ENCODE data around the gene PSMD14. TPM values are rescaled to one million over a fixed set of nuclear protein-coding genes. Genes with fewer than 3 reads are reported as not detected.

Gene PSMD14
- polyA plus RNA-seq, 1 donor from 2014 or later, result 136 TPM

DNA sequence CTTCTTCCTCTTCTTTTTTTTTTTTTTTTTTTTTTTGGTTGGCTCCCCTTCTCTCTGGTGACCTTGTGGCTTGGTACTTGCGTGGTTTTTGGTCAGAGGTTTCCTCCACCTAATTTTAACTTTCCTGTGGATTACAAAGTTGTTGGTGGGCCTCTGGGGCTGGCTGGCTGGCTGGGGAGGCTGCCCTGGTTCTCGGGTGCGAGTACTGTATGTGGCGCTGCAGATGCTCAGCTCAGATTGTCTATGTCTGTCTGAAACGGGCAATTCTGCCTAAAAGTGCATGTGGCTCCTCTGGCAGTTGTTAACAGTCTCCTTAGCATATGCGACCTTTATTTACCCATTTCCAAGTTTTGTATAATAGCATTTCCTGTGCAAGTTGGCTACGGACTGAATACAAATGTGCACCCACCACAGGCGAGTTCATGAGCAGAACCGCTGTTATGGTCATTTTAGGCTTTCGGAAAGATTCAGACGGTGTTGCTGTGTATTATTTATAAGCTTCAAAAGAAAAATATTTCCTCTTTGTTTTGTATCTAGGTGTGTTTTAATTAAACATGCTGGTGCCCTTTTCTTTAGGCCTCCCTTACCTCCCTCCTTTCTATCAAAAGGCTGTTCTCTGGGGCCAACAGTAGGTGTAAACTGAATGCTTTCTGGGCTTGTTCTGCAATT, 112.3 kb downstream of the PSMD14 start:
- TF ChIP-seq TAF1 (IDR thresholded peaks at IDR 0.05; ENCODE audit: low read depth) (no peak), EZH2 (IDR thresholded peaks at IDR 0.05; ENCODE audit: borderline replicate concordance, insufficient read depth, low read length, poor library complexity, severe bottlenecking) (no peak), EP300 (conservative IDR thresholded peaks at IDR 0.05; ENCODE audit: poor library complexity, severe bottlenecking) (no peak), POLR2AphosphoS5 (IDR thresholded peaks at IDR 0.05) (no peak), MXI1 (conservative IDR thresholded peaks at IDR 0.05; ENCODE audit: poor library complexity, severe bottlenecking) (no peak), SMC3 (conservative IDR thresholded peaks at IDR 0.05; ENCODE audit: poor library complexity) (no peak), RAD21 (conservative IDR thresholded peaks at IDR 0.05) (no peak)
- TF ChIP-seq, protein P1, sequence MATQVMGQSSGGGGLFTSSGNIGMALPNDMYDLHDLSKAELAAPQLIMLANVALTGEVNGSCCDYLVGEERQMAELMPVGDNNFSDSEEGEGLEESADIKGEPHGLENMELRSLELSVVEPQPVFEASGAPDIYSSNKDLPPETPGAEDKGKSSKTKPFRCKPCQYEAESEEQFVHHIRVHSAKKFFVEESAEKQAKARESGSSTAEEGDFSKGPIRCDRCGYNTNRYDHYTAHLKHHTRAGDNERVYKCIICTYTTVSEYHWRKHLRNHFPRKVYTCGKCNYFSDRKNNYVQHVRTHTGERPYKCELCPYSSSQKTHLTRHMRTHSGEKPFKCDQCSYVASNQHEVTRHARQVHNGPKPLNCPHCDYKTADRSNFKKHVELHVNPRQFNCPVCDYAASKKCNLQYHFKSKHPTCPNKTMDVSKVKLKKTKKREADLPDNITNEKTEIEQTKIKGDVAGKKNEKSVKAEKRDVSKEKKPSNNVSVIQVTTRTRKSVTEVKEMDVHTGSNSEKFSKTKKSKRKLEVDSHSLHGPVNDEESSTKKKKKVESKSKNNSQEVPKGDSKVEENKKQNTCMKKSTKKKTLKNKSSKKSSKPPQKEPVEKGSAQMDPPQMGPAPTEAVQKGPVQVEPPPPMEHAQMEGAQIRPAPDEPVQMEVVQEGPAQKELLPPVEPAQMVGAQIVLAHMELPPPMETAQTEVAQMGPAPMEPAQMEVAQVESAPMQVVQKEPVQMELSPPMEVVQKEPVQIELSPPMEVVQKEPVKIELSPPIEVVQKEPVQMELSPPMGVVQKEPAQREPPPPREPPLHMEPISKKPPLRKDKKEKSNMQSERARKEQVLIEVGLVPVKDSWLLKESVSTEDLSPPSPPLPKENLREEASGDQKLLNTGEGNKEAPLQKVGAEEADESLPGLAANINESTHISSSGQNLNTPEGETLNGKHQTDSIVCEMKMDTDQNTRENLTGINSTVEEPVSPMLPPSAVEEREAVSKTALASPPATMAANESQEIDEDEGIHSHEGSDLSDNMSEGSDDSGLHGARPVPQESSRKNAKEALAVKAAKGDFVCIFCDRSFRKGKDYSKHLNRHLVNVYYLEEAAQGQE (IDR thresholded peaks at IDR 0.05; ENCODE audit: borderline replicate concordance), result no peak
- TF ChIP-seq, protein P2, sequence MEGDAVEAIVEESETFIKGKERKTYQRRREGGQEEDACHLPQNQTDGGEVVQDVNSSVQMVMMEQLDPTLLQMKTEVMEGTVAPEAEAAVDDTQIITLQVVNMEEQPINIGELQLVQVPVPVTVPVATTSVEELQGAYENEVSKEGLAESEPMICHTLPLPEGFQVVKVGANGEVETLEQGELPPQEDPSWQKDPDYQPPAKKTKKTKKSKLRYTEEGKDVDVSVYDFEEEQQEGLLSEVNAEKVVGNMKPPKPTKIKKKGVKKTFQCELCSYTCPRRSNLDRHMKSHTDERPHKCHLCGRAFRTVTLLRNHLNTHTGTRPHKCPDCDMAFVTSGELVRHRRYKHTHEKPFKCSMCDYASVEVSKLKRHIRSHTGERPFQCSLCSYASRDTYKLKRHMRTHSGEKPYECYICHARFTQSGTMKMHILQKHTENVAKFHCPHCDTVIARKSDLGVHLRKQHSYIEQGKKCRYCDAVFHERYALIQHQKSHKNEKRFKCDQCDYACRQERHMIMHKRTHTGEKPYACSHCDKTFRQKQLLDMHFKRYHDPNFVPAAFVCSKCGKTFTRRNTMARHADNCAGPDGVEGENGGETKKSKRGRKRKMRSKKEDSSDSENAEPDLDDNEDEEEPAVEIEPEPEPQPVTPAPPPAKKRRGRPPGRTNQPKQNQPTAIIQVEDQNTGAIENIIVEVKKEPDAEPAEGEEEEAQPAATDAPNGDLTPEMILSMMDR (IDR thresholded peaks at IDR 0.05; ENCODE audit: poor library complexity, severe bottlenecking), result no peak
- H3K4me3 ChIP-seq (ENCODE audit: low read length), result peak overlapping the region; percentile 64

DNA sequence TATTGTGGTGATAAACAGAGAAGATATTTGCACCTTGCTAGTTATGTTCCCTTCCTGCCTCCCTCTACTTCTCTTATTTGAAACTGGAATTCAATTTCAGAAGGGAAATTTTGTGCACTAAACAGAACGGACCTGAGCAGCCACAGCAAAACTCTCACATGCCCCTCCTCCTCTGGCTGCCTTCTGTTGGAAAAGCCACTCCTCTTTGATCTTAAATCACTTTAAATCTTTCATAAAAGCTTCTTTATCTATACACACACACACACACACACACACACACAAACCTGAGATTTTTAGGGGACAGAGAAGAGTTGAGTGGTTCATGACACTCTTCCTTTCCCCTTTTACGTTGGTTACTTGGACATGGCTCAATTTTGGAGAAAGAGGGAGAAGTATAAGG, 113.5 kb downstream of the PSMD14 start:
- Histone ChIP-seq H3K9ac (ENCODE audit: low read length) (no peak overlapping the region), H3K27me3 (ENCODE audit: insufficient read depth, low read depth, low read length) (peaks cover 100% of the 10 kb centered on the region), H3K36me3 (ENCODE audit: insufficient read depth, low read length) (no peaks in the 10 kb centered on the region), H3F3A (ENCODE audit: insufficient read depth, low read length, poor library complexity, severe bottlenecking) (no peaks in the 10 kb centered on the region), H2AFZ (ENCODE audit: low read depth, low read length) (no peak overlapping the region), H3K9me3 (ENCODE audit: low read length) (peaks cover 3% of the 10 kb centered on the region), H3K9me2 (ENCODE audit: insufficient read depth, low read length) (no peaks in the 10 kb centered on the region), H3K79me2 (replicated peaks; ENCODE audit: insufficient read depth, low read length) (no peaks in the 10 kb centered on the region), H3K4me2 (ENCODE audit: low read length) (no peak overlapping the region), H3K27ac (ENCODE audit: low read length) (no peak overlapping the region), H3K4me3 (ENCODE audit: low read length) (peak overlapping the region; percentile 64), H4K20me1 (ENCODE audit: insufficient read depth) (no peaks in the 10 kb centered on the region)
- TF ChIP-seq, protein P1 (IDR thresholded peaks at IDR 0.05; ENCODE audit: borderline replicate concordance), result no peak
- no peak for TF ChIP-seq EP300 (conservative IDR thresholded peaks at IDR 0.05; ENCODE audit: poor library complexity, severe bottlenecking)

More for the DNA sequence above, 112.3 kb downstream of the PSMD14 start:
- Histone ChIP-seq H4K20me1 (ENCODE audit: insufficient read depth) (no peaks in the 10 kb centered on the region), H3K9me3 (ENCODE audit: low read length) (peaks cover 3% of the 10 kb centered on the region), H3K27me3 (ENCODE audit: insufficient read depth, low read depth, low read length) (peaks cover 100% of the 10 kb centered on the region), H3K79me2 (replicated peaks; ENCODE audit: insufficient read depth, low read length) (no peaks in the 10 kb centered on the region), H3K27ac (ENCODE audit: low read length) (peak overlapping the region; percentile 6), H3K9ac (ENCODE audit: low read length) (peak overlapping the region; percentile 18), H3F3A (ENCODE audit: insufficient read depth, low read length, poor library complexity, severe bottlenecking) (no peaks in the 10 kb centered on the region), H3K36me3 (ENCODE audit: insufficient read depth, low read length) (no peaks in the 10 kb centered on the region), H3K9me2 (ENCODE audit: insufficient read depth, low read length) (no peaks in the 10 kb centered on the region), H2AFZ (ENCODE audit: low read depth, low read length) (no peak overlapping the region), H3K4me2 (ENCODE audit: low read length) (no peak overlapping the region)

All from neural cell (in vitro differentiated cells).